PC-9 (cell line): ENCODE data around the gene HHATL. TPM values are rescaled to one million over a fixed set of nuclear protein-coding genes. Genes with fewer than 3 reads are reported as not detected.
A peak's percentile ranks its signal among the peaks of the same experiment; 100 is the strongest.

ENCODE experiments used
- BruUV-seq: library from RNA; stranded (reverse); fragments of 400-500 nt; replicated peaks from 2 replicates; lab custom pipeline; 2021; lab: Mats Ljungman, UMichigan
- CTCF ChIA-PET: fragments of 300-600 bp; sonication (Branson Sonifier 250); formaldehyde crosslinking; loops from one replicate; lab custom pipeline; 2022; ENCODE audit warnings: antibody characterized with exemption; lab: Charles Lee
- POLR2A ChIA-PET: fragments of 300-600 bp; sonication (Branson Sonifier 250); formaldehyde crosslinking; loops from one replicate; lab custom pipeline; 2022; ENCODE audit warnings: antibody characterized with exemption; ENCODE audit not compliant: unreplicated experiment; lab: Charles Lee
- DNase-seq, 2 experiments: peaks; one replicate each; pipeline versions ENCODE4 v3.0.0 to v3.0.0-alpha.2; 2015 to 2022; ENCODE audit warnings: mixed read lengths in 1 of 2
- H2AFZ ChIP-seq: fragments of 200-600 bp; sonication (generic); 2 replicates; pipeline ENCODE4 v1.8.1; 2017; ENCODE audit warnings: antibody characterized with exemption
- H3F3A ChIP-seq: fragments of 200-600 bp; sonication (generic); 2 replicates; pipeline ENCODE4 v1.8.1; 2017; ENCODE audit warnings: antibody characterized with exemption, mild to moderate bottlenecking, low read depth; ENCODE audit not compliant: insufficient read depth
- H3K27ac ChIP-seq: fragments of 200-600 bp; sonication (generic); 2 replicates; pipeline ENCODE4 v1.6.1; 2016; ENCODE audit warnings: mixed run types
- H3K27me3 ChIP-seq: fragments of 200-600 bp; sonication (generic); 2 replicates; pipeline ENCODE4 v1.6.1; 2016; ENCODE audit warnings: low read depth, mixed run types; ENCODE audit not compliant: insufficient read depth
- H3K36me3 ChIP-seq: fragments of 200-600 bp; sonication (generic); 2 replicates; pipeline ENCODE4 v1.6.1; 2016; ENCODE audit warnings: low read depth, mixed run types
- H3K4me1 ChIP-seq: fragments of 200-600 bp; sonication (generic); replicated peaks from 2 replicates; pipeline ENCODE4 v1.6.1; 2016; ENCODE audit warnings: mixed run types; ENCODE audit not compliant: insufficient read depth
- H3K4me2 ChIP-seq: fragments of 200-600 bp; sonication (generic); 2 replicates; pipeline ENCODE4 v1.6.1; 2017; ENCODE audit warnings: mixed run types
- H3K4me3 ChIP-seq: fragments of 200-600 bp; sonication (generic); 2 replicates; pipeline ENCODE4 v1.6.1; 2016; ENCODE audit warnings: mixed run types
- H3K79me2 ChIP-seq: fragments of 200-600 bp; sonication (generic); 2 replicates; pipeline ENCODE4 v1.6.1; 2017; ENCODE audit warnings: low read depth, mixed run types
- H3K9me2 ChIP-seq: fragments of 200-600 bp; sonication (generic); 2 replicates; pipeline ENCODE4 v1.8.1; 2017; ENCODE audit warnings: mild to moderate bottlenecking; ENCODE audit not compliant: insufficient read depth
- H3K9me3 ChIP-seq: fragments of 200-600 bp; sonication (generic); 2 replicates; pipeline ENCODE4 v1.8.1; 2016; ENCODE audit warnings: low read depth; ENCODE audit not compliant: insufficient read depth
- H4K20me1 ChIP-seq: fragments of 200-600 bp; sonication (generic); 2 replicates; pipeline ENCODE4 v1.8.1; 2017; ENCODE audit not compliant: insufficient read depth
- CTCF ChIP-seq: fragments of 200-600 bp; sonication (generic); conservative IDR thresholded peaks from 2 replicates; pipeline ENCODE4 v1.6.1; 2017; ENCODE audit warnings: mixed run types, antibody characterized with exemption, mild to moderate bottlenecking, moderate library complexity
- EZH2 ChIP-seq: fragments of 200-600 bp; sonication (generic); IDR thresholded peaks from 2 replicates; pipeline ENCODE4 v1.8.0; 2017; ENCODE audit warnings: antibody characterized with exemption, low read depth
- intact Hi-C: fragments of 100-400 bp; cut with micrococcal nuclease; formaldehyde crosslinking; loops from one replicate; pipeline ENCODE4 v1.10.0; 2022; ENCODE audit not compliant: unreplicated experiment
- total RNA-seq: library from RNA; stranded (reverse); gene quantifications from 2 replicates; pipeline ENCODE4 v1.2.3, GENCODE V29; 2021

HHATL gene
- total RNA-seq, 1 experiment from 2014 or later, result not detected

GRCh38 chr3:42749753-42750231 lies 47.2 kb upstream of the HHATL start:
- no TSS peak for BruUV-seq
- DNase-seq, result peak in 1 of 2 experiments; percentile 12
- Histone ChIP-seq H4K20me1 (no peaks in the 10 kb centered on the region), H2AFZ (no peak overlapping the region), H3K4me3 (no peak overlapping the region), H3K9me2 (no peaks in the 10 kb centered on the region), H3K27me3 (no peaks in the 10 kb centered on the region), H3K9me3 (no peaks in the 10 kb centered on the region), H3K4me2 (no peak overlapping the region), H3K27ac (no peak overlapping the region), H3K79me2 (no peaks in the 10 kb centered on the region), H3K4me1 (0 out of 2 replicates have a peak, but pooled peaks cover 12% of the 10 kb centered on the region), H3F3A (no peaks in the 10 kb centered on the region), H3K36me3 (no peaks in the 10 kb centered on the region)
- intact Hi-C loops, result no loop called here
- ChIA-PET POLR2A (no interaction called here), CTCF (interaction anchor here (1.0 kb wide), 1 partner anchor 124 kb away, joined by 4 read pairs; no protein-coding TSS in a partner anchor)
- TF ChIP-seq CTCF, result peak; percentile 48
- no peak for TF ChIP-seq EZH2

GRCh38 chr3:42749025-42749752 lies 46.6 kb upstream of the HHATL start:
- Histone ChIP-seq H3K4me2 (no peak overlapping the region), H3F3A (no peaks in the 10 kb centered on the region), H3K27me3 (no peaks in the 10 kb centered on the region), H3K36me3 (no peaks in the 10 kb centered on the region), H3K79me2 (no peaks in the 10 kb centered on the region), H3K4me3 (no peak overlapping the region), H4K20me1 (no peaks in the 10 kb centered on the region), H3K9me2 (no peaks in the 10 kb centered on the region), H3K27ac (no peak overlapping the region), H2AFZ (no peak overlapping the region), H3K9me3 (no peaks in the 10 kb centered on the region), H3K4me1 (0 out of 2 replicates have a peak, but pooled peaks cover 12% of the 10 kb centered on the region)
- intact Hi-C loops, result no loop called here
- ChIA-PET POLR2A (no interaction called here), CTCF (interaction anchor here (1.0 kb wide), 1 partner anchor 123 kb away, joined by 4 read pairs; no protein-coding TSS in a partner anchor)
- no TSS peak for BruUV-seq
- TF ChIP-seq CTCF (no peak), EZH2 (no peak)
- no peak for DNase-seq

GRCh38 chr3:42747581-42747980 lies 45.0 kb upstream of the HHATL start:
- no peak for DNase-seq
- BruUV-seq, result no TSS peak
- Histone ChIP-seq H3K4me3 (no peak overlapping the region), H3K9me2 (no peaks in the 10 kb centered on the region), H3K27ac (no peak overlapping the region), H3K4me2 (no peak overlapping the region), H3K4me1 (0 out of 2 replicates have a peak, but pooled peaks cover 12% of the 10 kb centered on the region), H3F3A (0 out of 2 replicates have a peak, but pooled peaks cover 3% of the 10 kb centered on the region), H4K20me1 (no peaks in the 10 kb centered on the region), H2AFZ (no peak overlapping the region), H3K36me3 (no peaks in the 10 kb centered on the region), H3K27me3 (no peaks in the 10 kb centered on the region), H3K9me3 (no peaks in the 10 kb centered on the region), H3K79me2 (no peaks in the 10 kb centered on the region)
- ChIA-PET POLR2A (no interaction called here), CTCF (interaction anchor here (0.6 kb wide), 1 partner anchor 10 kb away, joined by 3 read pairs; no protein-coding TSS in a partner anchor)
- intact Hi-C loops, result no loop called here
- TF ChIP-seq CTCF, result no peak
- TF ChIP-seq EZH2, result no peak
